HG03196 (cell line): ENCODE results near the gene RUVBL2.
"Not testable (repeated sequence)": the region's sequence is repeated elsewhere in the genome, so short reads cannot be mapped to it uniquely, and the experiment has no call there.

Source experiments
- ATAC-seq: cut with Tn5 transposase; IDR thresholded peaks from one replicate; pipeline ENCODE4 v1.9.1; 2021; ENCODE audit not compliant: unreplicated experiment

Gene RUVBL2

GRCh38 chr19:49038557-49039276 is 45.0 kb downstream of the RUVBL2 start:
- not testable (repeated sequence) for ATAC-seq

DNA sequence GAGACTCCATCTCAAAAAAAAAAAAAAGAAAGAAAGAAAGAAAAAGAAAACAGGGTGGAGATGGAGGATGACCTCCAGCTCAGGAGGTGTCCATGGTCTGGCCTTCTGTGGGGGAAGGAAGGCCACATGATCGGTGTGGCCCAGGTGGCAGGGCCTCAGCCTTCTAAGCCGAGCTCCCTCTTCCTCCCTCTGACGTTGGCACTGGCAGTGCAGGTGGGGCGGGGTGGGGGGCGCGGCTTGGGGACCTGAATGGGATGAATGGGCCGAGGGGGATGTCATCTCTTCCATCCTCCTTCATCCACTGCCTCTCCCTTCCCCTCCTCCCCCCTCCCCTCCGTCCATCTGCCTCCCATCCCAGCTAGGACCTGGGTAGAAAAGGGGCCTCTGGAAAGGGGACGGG is 46.0 kb downstream of the RUVBL2 start:
- ATAC-seq: not testable (repeated sequence)

- ATAC-seq: no peak
Measured at GRCh38 chr19:49042177-49042576, 48.5 kb downstream of the RUVBL2 start.

DNA sequence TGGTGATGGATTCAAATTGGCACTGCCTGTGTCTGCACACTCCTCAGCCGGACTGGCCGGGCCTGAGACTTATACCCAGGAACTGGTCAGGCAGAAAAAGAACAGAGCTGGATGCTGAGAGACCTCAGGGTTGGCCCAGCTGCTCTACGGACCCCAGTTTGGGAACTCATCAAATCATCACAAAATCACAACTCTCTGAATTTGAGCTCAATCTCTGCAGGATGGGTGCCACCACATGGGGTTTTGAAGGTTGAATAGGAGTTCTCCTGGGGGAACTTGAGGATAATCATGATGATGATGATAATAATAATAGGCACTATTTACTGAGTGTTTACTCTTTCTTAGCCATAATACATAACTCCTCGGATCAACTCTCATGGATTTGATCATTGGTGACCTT is 49.0 kb downstream of the RUVBL2 start:
- ATAC-seq: not testable (repeated sequence)

GRCh38 chr19:49043548-49043947 is 49.9 kb downstream of the RUVBL2 start, which contains the start of gene CGB5:
Gene CGB5, plus strand, starts transcription at chr19:49043848. Its CDS starts 362 bp downstream, at chr19:49044210.
- not testable (repeated sequence) for ATAC-seq

GRCh38 chr19:49049011-49049410 is 55.3 kb downstream of the RUVBL2 start, which contains the start of gene CGB8:
Gene CGB8, minus strand, starts transcription at chr19:49049111. Its CDS starts 372 bp downstream, at chr19:49048739.
- ATAC-seq: not testable (repeated sequence)

DNA sequence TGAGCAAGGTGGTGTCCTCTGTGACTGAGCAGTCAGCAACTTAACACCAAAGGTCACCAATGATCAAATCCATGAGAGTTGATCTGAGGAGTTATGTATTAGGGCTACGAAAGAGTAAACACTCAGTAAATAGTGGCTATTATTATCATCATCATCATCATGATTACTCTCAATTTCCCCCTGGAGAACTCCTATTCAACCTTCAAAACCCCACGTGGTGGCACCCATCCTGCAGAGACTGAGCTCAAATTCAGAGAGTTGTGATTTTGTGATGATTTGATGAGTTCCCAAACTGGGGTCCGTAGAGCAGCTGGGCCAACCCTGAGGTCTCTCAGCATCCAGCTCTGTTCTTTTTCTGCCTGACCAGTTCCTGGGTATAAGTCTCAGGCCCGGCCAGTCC is 56.1 kb downstream of the RUVBL2 start:
- ATAC-seq: not testable (repeated sequence)

GRCh38 chr19:49050376-49051033 is 56.8 kb downstream of the RUVBL2 start:
- ATAC-seq: not testable (repeated sequence)

GRCh38 chr19:49056101-49056901 is 62.6 kb downstream of the RUVBL2 start:
- ATAC-seq: no peak

- not testable (repeated sequence) for ATAC-seq
Measured at GRCh38 chr19:49056902-49057596, 63.4 kb downstream of the RUVBL2 start.

- no peak for ATAC-seq
Measured at GRCh38 chr19:49057636-49058234, 64.0 kb downstream of the RUVBL2 start, which contains the start of gene CGB7. Gene CGB7, minus strand, starts transcription at chr19:49057749. Its CDS starts 2,374 bp downstream, at chr19:49055375.

DNA sequence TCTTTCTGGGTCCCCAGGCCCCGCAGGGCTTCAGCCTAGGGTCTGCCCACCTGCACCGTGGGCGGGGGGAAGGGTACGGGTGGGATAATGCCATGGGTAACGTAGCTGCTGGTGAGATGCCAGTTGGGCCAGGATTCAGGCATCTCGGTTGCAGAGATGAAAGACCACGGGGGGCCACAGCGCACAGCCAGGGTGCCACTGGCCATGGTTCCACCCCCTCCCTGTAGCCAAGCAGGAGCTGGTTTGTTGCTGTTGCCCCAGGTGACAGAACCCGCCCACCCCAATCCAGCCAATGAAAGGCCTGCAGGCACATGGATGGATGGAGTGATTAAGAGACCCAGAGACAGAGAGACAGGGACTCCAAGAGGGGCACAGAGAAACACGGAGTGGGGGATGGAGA is 64.9 kb downstream of the RUVBL2 start:
- no peak for ATAC-seq

GRCh38 chr19:49059053-49059452 is 65.4 kb downstream of the RUVBL2 start:
- ATAC-seq: no peak

GRCh38 chr19:49061000-49061399 is 67.3 kb downstream of the RUVBL2 start:
- ATAC-seq: no peak

- ATAC-seq: no peak
Measured at GRCh38 chr19:49061445-49061844, 67.8 kb downstream of the RUVBL2 start.

DNA sequence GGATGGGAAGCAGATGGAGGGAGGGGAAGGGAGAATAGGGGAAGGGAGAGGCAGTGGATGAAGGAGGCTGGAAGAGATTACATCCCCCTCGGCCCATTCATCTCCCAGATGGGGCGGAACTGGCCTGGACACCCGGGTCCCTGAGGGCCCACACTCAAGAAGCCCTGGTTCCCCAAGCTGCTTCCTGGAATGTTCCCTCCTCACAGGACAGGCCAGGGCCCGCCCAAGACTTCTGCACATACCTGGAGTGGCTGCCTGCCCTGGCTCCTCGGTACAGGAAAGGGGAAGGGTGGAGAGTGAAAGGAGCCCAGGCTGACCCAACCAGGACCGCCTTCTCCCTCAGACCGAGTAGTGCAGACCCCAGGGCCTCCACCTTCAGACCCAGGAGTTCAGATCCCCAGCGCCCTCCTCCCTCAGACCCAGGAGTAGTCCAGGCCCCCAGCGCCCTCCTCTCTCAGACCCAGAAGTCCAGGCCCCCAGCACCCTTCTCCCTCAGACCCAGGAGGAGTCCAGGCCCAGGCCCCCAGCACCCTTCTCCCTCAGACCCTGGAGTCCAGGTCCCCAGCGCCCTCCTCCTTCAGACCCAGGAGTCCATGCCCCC is 70.4 kb downstream of the RUVBL2 start:
- ATAC-seq: no peak

GRCh38 chr19:49064768-49065611 is 71.3 kb downstream of the RUVBL2 start, which contains the start of gene NTF4:
Gene NTF4, minus strand, starts transcription at chr19:49064818. Its CDS starts 2,821 bp downstream, at chr19:49061997.
- ATAC-seq: no peak
